Activated T-cell treated with anti-CD3 and anti-CD28 coated beads, Interleukin-2, amount 50 U/mL, for 24 hours (primary cell): Measurements from ENCODE around the gene STARD3.
A peak's percentile ranks its signal among the peaks of the same experiment; 100 is the strongest.
"Not testable (repeated sequence)": the region's sequence is repeated elsewhere in the genome, so short reads cannot be mapped to it uniquely, and the experiment has no call there.

Experiments used
- DNase-seq: peaks from one replicate; pipeline ENCODE4 v3.0.0-alpha.2; 2020
- H3K27ac Mint-ChIP-seq: 2 replicates; pipeline ENCODE4 v1.8.0; 2020; ENCODE audit warnings: mild to moderate bottlenecking, mixed read lengths
- H3K27me3 Mint-ChIP-seq: 2 replicates; pipeline ENCODE4 v1.8.0; 2020; ENCODE audit warnings: mixed read lengths
- H3K36me3 Mint-ChIP-seq: 2 replicates; pipeline ENCODE4 v1.8.0; 2020; ENCODE audit warnings: low read depth, mixed read lengths
- H3K4me1 Mint-ChIP-seq: 2 replicates; pipeline ENCODE4 v1.8.0; 2020; ENCODE audit warnings: low read depth, mixed read lengths
- H3K4me3 Mint-ChIP-seq: 2 replicates; pipeline ENCODE4 v1.8.0; 2020; ENCODE audit warnings: mild to moderate bottlenecking, moderate library complexity, mixed read lengths
- H3K9me3 Mint-ChIP-seq: 2 replicates; pipeline ENCODE4 v1.8.0; 2020; ENCODE audit warnings: mixed read lengths

Gene STARD3

DNA sequence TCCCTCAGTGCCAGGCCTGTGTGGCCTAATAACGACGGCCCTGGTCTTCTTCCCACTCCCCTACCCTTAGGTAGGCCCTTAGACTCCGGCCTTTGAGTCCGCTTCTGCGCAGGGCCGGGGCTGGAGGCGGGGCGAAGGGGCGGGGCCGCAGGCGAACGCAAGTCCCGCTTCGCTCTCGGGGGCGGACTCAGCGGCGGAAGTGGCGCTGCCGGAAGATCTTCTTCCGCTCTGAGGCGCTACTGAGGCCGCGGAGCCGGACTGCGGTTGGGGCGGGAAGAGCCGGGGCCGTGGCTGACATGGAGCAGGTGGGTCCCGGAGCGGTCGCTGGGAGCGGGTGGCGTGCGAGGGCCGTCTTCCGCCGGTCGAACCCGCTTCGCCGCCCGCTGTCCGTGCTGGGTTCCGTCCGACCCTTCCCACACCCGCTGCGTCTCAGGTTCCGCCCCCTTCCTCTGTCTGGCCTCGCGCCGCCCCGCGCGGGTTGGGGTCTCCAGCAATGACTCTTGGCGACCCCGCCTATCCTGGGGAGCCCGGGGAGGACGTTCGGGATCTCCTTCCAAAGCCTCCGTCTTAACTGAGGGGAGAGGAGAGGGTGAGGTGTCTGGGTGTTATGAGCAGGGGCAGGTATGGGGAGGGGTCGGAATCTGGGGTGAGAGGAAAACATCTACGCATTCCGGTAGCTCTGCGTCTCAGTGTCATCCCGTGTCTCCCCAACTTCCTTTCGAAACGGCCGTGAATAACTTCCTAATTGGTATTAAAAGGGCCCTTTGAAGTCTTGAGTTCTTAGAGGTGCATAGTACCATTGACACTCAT is at the start of gene STARD3:
TSS of gene STARD3 (plus strand) at position 218 of the 810 bp plus-strand sequence. CDS start 16,388 bp downstream, outside the sequence.
- DNase-seq: peak; percentile 94
- Mint-ChIP-seq H3K36me3 (peaks cover 15% of the 10 kb centered on the region), H3K27me3 (no peaks in the 10 kb centered on the region), H3K27ac (peak within 1 kb of the TSS; percentile 87), H3K9me3 (no peaks in the 10 kb centered on the region), H3K4me1 (peaks cover 52% of the 10 kb centered on the region), H3K4me3 (peak within 1 kb of the TSS; percentile 87)

GRCh38 chr17:39590180-39590579 is 46.8 kb upstream of the STARD3 start:
- H3K27ac Mint-ChIP-seq, H3K4me3 Mint-ChIP-seq, H3K4me1 Mint-ChIP-seq, H3K36me3 Mint-ChIP-seq, H3K9me3 Mint-ChIP-seq, DNase-seq: not testable (repeated sequence)
- H3K27me3 Mint-ChIP-seq: peaks cover 54% of the 10 kb centered on the region

GRCh38 chr17:39591958-39592954 is 44.7 kb upstream of the STARD3 start:
- H3K27ac Mint-ChIP-seq: no peak overlapping the region
- no peak for DNase-seq
- no peak overlapping the region for H3K4me3 Mint-ChIP-seq
- H3K4me1 Mint-ChIP-seq: peaks cover 4% of the 10 kb centered on the region
- H3K9me3 Mint-ChIP-seq: no peaks in the 10 kb centered on the region
- no peaks in the 10 kb centered on the region for H3K36me3 Mint-ChIP-seq
- peaks cover 74% of the 10 kb centered on the region for H3K27me3 Mint-ChIP-seq

GRCh38 chr17:39593371-39593770 is 43.6 kb upstream of the STARD3 start:
- Mint-ChIP-seq H3K4me3 (no peak overlapping the region), H3K27ac (no peak overlapping the region), H3K36me3 (no peaks in the 10 kb centered on the region), H3K9me3 (no peaks in the 10 kb centered on the region), H3K4me1 (peaks cover 15% of the 10 kb centered on the region), H3K27me3 (peaks cover 83% of the 10 kb centered on the region)
- DNase-seq: no peak

DNA sequence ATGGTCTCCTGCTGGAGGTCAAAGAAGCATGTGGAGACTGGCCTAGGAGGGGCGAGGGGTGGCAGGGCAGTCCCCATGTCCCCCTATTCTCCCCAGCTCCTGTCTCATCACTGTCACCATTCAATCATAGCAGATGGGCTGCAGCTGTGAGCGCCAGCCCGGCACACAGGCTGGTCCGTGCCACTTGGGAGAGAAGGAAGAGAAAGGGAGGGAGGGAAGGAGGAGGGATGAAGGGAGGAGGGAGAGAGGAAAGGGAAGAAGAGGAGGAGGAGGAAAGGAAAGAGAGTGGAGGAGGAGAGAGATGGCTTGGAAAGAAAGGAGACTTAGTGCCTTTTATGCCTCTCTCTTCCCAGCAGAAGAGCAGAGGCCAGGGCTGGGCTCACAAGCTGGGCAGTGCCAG is 41.6 kb upstream of the STARD3 start:
- Mint-ChIP-seq H3K27me3 (peaks cover 90% of the 10 kb centered on the region), H3K4me1 (peaks cover 25% of the 10 kb centered on the region)

DNA sequence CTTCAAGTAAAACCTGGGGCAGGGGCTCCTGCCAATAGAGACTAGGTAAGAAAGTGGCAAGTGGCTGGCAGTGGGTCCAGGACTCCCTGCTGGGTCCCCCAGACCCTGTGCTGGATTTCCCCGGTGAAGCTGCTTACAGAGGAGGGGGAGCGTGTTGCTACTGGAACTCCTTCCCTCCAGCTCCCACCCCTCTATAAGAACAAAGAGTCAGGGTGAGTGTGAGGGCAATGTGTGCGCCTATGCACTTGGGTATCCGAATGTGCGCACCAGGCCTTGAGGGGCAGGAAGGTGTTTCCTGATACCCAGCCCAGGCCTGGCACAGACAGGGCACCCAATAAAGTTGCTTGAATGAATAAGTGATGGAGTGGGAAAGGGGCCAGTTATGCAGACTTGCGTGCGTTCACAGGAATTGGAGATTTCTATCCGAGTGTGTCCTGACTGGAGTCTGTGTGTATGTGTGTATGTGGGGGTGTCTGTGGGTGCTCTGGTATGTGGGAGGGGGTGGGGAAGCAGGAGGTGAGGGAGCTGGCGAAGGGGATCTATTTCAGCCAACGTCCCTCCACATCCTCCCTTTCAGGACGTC is 40.9 kb upstream of the STARD3 start:
- H3K36me3 Mint-ChIP-seq: no peaks in the 10 kb centered on the region
- no peak for DNase-seq

More for the DNA sequence above, 41.6 kb upstream of the STARD3 start:
- Mint-ChIP-seq H3K36me3 (no peaks in the 10 kb centered on the region), H3K4me3 (no peak overlapping the region), H3K9me3 (no peaks in the 10 kb centered on the region), H3K27ac (no peak overlapping the region)
- no peak for DNase-seq

GRCh38 chr17:39596543-39597267 is 40.2 kb upstream of the STARD3 start:
- H3K4me1 Mint-ChIP-seq: peaks cover 25% of the 10 kb centered on the region
- no peaks in the 10 kb centered on the region for H3K36me3 Mint-ChIP-seq
- DNase-seq: no peak
- H3K9me3 Mint-ChIP-seq: no peaks in the 10 kb centered on the region
- H3K27ac Mint-ChIP-seq: no peak overlapping the region
- H3K27me3 Mint-ChIP-seq: peaks cover 98% of the 10 kb centered on the region
- no peak overlapping the region for H3K4me3 Mint-ChIP-seq

More for the DNA sequence above, 40.9 kb upstream of the STARD3 start:
- Mint-ChIP-seq H3K27ac (no peak overlapping the region), H3K27me3 (peaks cover 97% of the 10 kb centered on the region), H3K9me3 (no peaks in the 10 kb centered on the region), H3K4me1 (peaks cover 25% of the 10 kb centered on the region), H3K4me3 (no peak overlapping the region)

GRCh38 chr17:39597372-39598046 is 39.4 kb upstream of the STARD3 start:
- no peak overlapping the region for H3K27ac Mint-ChIP-seq
- no peaks in the 10 kb centered on the region for H3K9me3 Mint-ChIP-seq
- no peaks in the 10 kb centered on the region for H3K36me3 Mint-ChIP-seq
- peaks cover 98% of the 10 kb centered on the region for H3K27me3 Mint-ChIP-seq
- H3K4me1 Mint-ChIP-seq: peaks cover 25% of the 10 kb centered on the region
- no peak overlapping the region for H3K4me3 Mint-ChIP-seq
- no peak for DNase-seq

GRCh38 chr17:39598047-39598481 is 38.9 kb upstream of the STARD3 start:
- H3K27ac Mint-ChIP-seq: no peak overlapping the region
- peaks cover 98% of the 10 kb centered on the region for H3K27me3 Mint-ChIP-seq
- no peaks in the 10 kb centered on the region for H3K36me3 Mint-ChIP-seq
- H3K9me3 Mint-ChIP-seq: no peaks in the 10 kb centered on the region
- H3K4me3 Mint-ChIP-seq: no peak overlapping the region
- peaks cover 25% of the 10 kb centered on the region for H3K4me1 Mint-ChIP-seq
- no peak for DNase-seq

DNA sequence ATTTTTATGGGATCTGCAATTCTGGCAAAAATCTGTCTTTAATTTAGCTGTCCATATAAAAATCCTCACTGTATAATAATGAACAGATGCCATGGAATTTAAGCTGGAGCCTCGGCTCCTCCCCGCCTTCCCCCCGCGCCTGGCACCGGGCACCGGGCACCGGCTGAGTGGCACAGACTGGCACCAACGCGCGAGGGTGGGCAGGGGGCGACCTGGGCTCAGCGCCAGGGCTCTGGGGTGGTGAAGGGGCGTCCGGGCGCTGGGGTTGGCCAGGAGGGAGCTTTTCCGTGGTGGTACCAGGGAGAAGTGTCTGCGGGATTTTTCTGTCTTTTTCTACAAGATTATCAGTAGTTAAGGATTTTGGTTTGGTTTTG is 38.3 kb upstream of the STARD3 start:
- no peaks in the 10 kb centered on the region for H3K9me3 Mint-ChIP-seq
- H3K27me3 Mint-ChIP-seq: peaks cover 98% of the 10 kb centered on the region
- H3K27ac Mint-ChIP-seq: no peak overlapping the region
- H3K4me3 Mint-ChIP-seq: no peak overlapping the region
- no peaks in the 10 kb centered on the region for H3K36me3 Mint-ChIP-seq
- no peak for DNase-seq
- H3K4me1 Mint-ChIP-seq: peaks cover 29% of the 10 kb centered on the region

- Mint-ChIP-seq H3K9me3 (no peaks in the 10 kb centered on the region), H3K4me3 (no peak overlapping the region), H3K36me3 (no peaks in the 10 kb centered on the region), H3K27me3 (peaks cover 98% of the 10 kb centered on the region), H3K4me1 (peaks cover 32% of the 10 kb centered on the region), H3K27ac (no peak overlapping the region)
- no peak for DNase-seq
These were observed 37.8 kb upstream of the STARD3 start for GRCh38 chr17:39599004-39599664.

GRCh38 chr17:39599665-39600231 is 37.2 kb upstream of the STARD3 start:
- no peak for DNase-seq
- Mint-ChIP-seq H3K9me3 (no peaks in the 10 kb centered on the region), H3K36me3 (no peaks in the 10 kb centered on the region), H3K4me3 (no peak overlapping the region), H3K27ac (peak overlapping the region; percentile 61), H3K27me3 (peaks cover 97% of the 10 kb centered on the region), H3K4me1 (peaks cover 33% of the 10 kb centered on the region)
